Stimulated activated CD8-positive, alpha-beta memory T cell treated with anti-CD3 and anti-CD28 coated beads, Interleukin-15, amount 100 ng/mL, for 4 hours (primary cell): Measurements from ENCODE around the gene TNFAIP2.

Source experiments
- DNase-seq, 2 donors: peaks; one replicate each; pipeline ENCODE4 v3.0.0-alpha.2; 2020; ENCODE audit warnings: low read depth in 2 of 2

TNFAIP2 gene, protein sequence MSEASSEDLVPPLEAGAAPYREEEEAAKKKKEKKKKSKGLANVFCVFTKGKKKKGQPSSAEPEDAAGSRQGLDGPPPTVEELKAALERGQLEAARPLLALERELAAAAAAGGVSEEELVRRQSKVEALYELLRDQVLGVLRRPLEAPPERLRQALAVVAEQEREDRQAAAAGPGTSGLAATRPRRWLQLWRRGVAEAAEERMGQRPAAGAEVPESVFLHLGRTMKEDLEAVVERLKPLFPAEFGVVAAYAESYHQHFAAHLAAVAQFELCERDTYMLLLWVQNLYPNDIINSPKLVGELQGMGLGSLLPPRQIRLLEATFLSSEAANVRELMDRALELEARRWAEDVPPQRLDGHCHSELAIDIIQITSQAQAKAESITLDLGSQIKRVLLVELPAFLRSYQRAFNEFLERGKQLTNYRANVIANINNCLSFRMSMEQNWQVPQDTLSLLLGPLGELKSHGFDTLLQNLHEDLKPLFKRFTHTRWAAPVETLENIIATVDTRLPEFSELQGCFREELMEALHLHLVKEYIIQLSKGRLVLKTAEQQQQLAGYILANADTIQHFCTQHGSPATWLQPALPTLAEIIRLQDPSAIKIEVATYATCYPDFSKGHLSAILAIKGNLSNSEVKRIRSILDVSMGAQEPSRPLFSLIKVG

DNA sequence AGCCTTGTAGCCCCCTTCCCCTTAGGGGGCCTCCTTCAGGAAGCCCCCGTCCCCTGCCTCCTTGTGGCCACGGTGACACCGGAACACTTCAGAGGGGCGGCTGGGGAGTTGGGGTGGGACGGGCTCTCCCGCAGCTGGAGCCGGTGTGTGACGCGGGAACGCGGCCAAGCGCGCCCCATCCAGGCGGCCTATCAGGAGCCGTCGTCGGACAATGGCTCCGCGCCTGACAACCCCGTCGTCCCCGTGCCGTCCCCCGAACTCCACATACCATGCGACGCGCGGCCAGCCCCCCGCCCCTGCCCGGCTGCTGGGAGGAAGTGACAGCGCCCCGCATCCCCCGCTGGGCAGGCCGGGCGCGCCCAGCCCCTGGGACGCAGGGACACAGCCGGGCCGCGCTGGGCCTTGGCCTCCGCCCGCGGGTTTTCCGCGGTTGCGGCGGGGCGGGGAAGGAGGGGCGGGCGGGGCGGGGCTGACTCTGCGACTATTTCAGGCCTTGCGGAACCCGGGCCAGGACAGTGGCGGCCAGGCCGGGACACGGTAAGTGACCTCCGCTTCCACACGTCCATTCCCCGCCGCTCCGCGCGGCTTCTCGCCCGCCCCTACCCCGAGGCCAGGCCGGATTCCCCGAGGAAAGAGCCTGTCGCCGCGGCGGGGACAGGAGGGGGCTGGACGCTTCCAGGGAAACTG is at the start of gene TNFAIP2:
Gene TNFAIP2, plus strand, starts transcription at position 515 of the 687 bp plus-strand sequence. CDS start 2,997 bp downstream, outside the sequence.
- DNase-seq: no peak

DNA sequence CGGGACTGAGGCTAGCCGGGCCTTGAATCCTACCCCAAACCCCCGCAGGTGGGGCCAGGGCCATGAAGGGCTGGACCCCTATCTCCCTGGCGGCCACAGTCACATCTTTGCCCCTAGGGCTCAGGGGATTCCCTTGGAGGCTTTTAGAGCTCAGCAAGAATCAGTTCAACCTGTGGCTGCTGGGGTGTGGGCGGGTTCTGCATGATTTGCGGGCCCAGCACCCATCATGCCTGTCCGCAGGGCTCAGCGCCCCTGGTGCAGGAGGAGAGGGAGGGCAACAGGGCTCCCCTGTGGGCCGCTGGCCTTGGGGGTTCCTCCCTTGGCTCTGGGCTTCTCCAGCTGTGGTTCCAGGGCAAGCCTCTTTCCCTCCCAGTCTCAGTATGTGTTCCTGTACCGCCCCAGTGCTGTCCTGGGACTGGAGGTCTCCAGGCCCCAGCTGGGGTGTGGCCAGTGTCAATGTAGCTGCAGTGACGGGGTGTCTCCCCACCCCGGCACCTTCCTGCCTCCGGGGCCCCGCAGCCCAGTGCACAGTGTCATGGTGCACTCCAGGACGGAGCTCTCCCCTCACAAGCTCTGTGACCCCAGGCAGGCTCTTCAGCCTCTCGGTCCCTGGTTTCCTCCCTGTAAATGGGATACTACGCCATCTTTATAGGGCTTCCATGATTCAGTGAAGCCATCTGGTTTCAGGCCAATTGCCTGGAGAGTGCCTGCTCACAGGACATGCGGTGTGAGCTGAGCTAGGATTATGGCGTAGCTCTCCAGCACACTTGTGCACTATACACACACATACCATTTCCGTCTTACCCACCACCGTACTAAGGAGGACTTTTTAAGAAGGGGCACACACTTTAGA is 49.2 kb upstream of the TNFAIP2 start:
- DNase-seq: no peak

DNA sequence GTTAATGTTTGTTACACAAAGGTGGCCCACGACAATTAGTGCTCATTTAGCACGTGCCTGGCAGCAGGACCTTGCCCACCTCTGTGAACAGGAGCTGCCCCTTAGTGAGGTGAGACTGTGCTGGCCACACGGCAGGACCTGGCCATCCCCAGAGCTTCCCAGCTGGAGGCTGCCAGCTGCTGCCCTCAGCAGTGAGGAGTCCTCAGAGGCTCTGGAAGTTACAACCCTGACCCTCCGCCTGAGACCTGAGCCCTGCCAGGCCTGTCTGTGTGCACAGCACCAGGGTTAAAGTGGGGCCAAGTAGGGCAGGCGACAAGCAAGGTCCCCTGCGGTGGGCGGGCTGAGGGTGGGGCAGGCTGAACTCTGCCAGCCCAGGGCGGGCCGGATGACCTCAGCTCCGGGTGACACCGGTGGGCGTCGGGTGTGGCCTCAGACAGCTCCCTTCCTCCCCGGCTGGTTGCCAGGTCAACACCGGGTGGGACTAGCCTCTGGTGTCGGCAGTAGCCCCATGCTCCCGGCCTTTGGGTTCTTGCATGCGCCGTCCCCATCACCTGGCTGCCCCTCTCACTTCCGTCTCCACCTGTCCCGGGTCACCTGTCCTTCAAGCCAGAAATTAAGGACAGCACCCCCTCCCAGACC is 48.4 kb upstream of the TNFAIP2 start:
- no peak for DNase-seq

DNA sequence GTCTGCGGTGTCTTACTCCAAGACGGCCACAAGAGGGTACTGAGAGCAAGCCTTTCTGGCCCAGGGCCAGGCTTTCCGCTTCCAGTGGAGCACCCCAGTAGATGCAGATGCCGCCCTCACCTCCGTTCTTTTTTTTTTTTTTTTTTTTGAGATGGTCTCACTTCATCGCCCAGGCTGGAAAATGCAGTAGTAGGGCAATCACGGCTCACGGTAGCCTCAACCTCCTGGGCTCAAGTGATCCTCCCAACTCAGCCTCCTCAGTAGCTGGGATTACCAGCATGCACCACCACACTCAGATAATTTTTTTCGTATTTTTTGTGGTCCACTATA is 44.9 kb upstream of the TNFAIP2 start:
- peak; percentile 36 to 60 for DNase-seq

DNA sequence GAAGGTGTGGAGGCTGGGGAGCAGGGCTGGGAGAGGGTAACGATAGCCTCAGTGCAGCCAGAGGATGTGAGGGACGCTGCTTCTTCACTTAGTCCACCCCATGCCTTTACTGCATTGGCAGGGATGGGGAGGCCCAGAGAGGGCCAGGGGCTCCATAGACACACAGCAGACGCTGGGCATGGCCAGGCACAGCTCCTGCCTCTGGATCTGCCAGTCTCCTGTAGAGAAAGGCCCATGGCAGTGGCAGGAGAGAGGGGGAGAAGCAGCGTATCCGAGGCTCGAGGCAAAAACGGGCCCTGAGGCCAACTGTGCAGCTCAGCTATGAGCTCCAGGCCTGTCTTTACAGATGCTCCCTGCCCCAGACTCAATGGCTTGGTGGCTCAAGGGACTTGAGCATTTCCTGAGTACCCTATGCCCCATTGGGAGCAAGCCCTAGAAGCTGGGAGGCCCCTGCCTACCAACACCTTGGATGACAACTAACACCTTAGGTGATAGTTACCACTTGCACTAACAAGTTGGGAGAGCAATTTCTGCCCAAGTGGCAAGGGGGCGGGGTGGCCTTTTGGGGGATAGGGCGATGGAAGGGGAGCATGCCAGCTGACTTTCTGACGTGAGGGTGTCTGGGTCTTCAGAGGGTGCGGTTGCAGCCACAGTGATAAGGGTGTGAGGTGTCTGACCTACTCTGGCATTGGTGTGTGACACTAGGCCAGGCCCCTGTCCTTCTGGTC is 44.2 kb upstream of the TNFAIP2 start:
- no peak for DNase-seq

DNA sequence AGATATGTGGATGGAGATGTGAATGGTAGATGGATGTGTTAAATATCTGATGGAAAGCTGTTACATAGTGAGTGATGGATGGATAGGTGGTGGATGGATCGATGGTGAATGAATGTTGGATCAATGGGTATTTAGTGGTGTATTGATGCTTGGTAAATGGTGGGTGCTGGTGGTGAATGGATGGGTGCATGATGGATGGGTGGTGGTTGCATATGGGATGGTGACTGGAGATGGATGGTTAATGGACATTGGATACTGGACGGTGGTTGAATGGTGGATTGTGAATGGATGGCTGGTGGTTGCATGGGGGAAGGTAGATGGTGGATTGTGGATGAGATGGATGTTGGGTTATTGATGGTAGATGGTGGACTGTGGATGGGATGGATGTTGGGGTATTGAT is 41.3 kb upstream of the TNFAIP2 start:
- no peak for DNase-seq

DNA sequence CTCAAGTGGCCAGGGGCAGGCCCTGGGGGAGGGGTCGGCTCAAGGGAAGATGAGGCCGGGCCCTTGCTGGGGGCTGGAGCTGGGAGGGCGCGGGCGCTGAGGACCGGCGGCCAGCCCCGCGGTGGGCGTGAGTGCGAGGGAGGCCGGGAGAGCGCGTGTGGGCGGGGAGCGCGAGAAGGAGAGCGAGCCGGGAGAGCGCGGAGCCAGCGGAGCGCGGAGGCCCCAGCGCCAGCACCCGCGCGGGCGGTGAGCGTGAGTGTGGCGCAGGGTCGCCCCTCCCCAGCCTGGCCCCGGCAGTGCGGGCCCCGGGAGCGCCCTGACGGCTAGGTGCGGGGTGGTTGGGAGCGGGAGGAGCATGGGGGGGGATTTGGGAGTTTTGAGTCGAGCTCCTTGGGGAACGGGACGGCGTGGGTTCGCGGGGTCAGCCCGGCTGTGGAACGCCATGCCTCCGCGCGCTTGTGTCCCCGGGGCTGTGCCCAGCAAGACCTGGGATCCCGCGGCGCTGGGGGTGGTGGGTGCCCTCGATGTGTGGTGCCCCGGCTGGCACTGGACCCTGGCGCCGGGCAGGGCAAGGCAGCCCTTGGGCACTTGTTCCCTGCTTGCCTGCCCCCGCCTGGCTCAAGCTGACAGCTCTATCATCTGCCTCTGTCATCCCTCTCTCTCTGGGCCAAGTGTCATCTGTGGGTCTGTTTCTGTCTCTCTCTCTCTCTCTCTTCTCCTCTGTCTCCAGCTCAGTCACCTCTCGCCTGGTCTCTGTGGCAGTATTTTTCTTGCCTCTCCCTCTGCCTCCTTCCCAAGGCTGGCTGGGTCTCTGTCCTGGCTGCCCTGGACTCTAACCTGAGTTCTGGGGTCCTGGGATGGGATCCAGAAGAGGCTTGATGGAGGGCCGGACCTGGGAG is 39.0 kb upstream of the TNFAIP2 start, which contains the start of gene LBHD2:
Gene LBHD2, plus strand, starts transcription at position 190 of the 899 bp plus-strand sequence. CDS start 1,803 bp downstream, outside the sequence.
- DNase-seq: no peak

DNA sequence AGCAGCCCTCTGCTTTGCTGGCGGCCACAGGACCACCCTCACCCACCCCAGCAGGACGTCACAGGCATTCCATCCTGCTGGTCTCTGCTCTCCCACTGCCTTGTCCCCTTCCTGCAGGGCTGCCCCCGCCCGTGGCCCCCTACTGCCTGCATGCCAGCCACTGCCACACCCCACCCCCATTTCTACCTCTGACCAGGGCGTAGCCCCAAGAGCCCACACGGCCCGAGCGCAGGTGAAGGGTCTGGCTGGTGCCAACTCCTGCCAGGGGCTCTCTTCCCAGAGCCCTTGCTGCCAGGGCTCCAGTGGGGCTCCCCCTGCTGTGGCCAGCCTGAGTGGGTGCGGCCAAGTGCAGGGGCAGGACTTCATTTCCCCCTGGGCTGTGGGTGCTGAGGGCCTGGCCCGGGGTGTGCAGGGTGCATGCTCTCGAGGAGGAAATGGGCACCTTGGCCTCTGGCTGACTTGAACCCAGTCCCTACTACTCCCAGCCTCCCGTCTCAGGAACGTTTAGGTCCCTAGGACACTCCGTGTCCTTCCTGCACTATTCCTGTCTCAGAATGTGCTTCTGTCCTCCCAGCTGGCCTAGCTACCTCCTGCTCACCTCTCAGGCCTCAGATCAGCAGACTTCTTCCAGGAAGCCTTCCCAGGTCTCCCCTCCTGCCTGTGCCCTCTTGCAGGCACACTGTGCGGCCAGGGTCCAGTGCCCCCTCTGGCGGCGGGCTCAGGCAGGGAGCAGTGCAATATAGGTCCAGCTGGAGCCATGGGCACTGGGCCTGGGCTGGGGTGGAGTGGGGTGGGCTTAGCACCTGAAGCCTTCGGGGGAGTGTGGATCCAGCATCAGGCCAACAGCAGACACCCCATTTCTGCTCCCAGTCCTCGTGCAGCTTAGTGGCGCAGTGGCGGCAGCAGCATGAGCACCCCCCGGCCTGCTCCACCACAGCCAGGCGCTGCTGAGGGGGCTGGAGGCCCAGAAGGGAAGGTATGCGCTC is 37.9 kb upstream of the TNFAIP2 start:
- DNase-seq: no peak

DNA sequence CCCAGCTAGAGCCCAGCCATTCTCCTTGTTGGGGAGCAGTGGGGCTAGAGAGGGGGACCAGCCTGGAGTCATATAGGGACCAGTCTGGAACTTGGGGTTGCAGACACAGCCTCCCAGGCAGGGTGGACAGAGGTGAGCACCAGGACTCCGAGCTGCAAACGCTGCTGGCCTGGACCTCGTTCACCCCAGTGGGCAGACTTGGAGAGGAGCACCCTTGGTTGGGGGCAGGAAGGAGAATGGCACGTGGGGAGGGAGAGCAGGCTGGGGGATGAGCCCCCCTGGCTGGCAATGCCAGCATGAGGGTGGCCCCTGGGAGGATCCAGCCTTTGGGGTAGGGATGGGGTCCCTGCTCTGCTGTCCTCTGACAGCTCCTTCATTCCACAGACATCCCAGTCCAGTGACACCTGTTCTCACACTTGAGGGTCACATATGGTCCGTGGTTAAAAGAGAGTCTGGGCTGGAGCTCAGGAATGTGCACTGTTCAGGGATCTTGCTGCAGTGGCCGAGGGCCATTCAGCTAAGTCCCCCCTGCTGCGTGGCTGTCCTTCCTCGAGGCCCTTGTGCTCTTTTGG is 36.4 kb upstream of the TNFAIP2 start:
- no peak for DNase-seq

DNA sequence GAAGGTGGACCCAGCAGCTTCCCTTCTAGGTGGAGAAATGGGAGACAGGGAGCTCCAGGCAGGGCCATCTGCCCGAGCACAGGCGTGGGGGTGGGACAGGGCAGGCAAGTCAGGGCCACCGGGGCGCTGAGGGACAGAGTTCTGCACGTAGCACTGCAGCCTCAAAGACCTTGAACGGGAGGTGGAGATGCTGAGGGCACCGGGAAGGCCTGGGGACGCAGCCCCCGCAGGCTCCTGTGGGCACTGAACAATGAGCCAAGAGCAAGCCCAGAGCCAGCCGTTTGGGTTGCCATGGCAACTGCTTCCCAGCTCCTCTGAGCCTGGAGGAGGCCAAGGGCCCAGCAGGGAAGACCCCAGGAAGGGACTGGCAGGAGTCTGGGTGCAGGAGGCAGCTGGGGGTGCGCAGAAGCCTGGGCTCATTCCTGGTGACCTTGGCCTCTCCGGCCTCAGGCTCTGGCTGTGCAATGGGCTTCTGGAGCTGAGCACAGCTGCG is 35.9 kb upstream of the TNFAIP2 start:
- DNase-seq: no peak

DNA sequence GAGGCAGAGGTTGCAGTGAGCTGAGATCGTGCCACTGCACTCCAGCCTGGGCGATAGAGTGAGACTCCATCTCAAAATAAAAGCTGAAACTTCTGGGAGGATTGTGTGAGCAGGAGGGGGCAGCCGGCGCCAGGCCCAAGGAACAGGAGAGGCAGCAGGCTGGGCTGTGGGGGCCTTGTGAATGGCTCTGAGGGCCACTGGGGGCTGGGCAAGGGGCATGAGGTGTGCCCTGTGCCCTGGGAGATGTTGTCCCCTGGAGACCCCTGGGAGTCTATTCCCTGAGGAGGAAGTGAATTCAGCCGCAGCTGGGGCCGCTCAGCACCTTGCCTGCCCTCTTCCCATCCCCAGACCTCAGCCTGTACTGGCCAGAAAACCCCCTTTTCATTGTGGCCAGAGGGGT is 34.3 kb upstream of the TNFAIP2 start:
- DNase-seq: no peak

DNA sequence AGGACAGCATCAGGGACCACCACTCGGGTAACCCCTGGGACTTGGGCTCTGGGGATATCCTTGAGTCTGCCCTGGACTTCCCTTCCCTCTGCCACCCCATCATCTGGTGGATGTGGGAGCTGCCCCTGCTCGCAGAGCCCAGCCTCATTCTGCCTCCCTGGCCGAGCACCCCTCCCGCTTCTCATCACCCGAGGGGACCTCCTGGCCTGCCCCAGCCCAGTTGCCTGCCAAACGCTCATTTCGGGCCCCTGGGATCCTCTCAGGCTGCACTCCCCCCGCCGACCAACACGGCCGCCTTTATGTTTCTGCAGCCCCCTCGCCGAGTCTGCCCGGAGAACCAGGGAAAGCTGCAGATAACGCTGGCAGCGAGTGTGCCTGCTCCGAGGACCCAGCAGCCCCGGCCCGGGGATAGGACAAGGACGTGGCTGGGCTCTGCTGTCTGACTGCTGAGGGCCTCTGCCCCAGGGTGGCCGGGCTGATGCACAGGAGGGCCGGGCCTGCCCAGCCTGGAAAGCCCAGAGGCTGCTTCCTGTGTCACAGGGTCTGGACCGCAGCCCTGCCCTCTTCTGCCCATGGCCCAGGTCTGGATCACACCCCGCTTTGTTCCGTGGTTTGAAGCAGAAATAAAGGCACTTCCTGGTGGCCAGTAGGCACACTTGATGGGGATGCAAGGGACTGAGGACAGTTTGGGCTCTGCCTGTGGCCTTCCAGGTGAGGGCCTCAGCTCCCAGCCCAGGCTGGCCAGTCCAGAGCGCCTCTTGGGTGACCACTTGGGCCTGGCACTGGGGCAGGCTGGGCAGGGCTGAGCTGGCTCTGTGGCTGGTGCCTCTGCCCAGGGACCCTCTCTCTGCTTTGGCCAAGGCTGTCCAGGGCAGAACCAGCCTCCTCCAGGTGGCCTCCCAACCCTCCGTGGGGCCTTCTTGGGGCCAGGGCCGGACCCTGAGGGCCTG is 33.6 kb upstream of the TNFAIP2 start:
- no peak for DNase-seq

DNA sequence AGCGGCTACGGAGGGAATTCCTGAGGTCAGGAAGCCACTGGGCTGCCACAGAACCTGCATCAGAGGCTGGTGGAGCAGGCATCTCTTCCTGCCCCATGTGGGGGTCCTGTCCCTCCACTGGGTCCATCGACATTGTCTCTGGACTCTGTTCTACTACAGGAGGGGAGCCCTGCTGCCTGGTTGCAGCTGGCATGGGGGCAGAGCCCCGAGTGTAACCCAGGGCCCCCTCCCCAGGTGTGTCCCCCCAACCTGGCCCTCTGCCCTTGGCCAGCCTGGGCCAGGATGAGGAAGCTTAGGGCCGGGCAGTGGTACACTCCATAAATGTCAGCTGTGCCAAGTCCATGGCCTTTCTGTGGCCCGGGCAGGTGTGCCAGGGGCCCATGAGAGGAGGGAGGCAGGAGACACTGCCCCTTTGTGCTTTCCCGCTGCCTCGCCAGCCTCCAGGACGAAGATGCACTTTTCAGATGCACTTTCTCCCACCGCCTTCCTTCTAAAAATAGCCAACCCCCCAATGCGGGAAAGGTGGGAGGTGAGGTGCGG is 32.7 kb upstream of the TNFAIP2 start:
- DNase-seq: no peak

DNA sequence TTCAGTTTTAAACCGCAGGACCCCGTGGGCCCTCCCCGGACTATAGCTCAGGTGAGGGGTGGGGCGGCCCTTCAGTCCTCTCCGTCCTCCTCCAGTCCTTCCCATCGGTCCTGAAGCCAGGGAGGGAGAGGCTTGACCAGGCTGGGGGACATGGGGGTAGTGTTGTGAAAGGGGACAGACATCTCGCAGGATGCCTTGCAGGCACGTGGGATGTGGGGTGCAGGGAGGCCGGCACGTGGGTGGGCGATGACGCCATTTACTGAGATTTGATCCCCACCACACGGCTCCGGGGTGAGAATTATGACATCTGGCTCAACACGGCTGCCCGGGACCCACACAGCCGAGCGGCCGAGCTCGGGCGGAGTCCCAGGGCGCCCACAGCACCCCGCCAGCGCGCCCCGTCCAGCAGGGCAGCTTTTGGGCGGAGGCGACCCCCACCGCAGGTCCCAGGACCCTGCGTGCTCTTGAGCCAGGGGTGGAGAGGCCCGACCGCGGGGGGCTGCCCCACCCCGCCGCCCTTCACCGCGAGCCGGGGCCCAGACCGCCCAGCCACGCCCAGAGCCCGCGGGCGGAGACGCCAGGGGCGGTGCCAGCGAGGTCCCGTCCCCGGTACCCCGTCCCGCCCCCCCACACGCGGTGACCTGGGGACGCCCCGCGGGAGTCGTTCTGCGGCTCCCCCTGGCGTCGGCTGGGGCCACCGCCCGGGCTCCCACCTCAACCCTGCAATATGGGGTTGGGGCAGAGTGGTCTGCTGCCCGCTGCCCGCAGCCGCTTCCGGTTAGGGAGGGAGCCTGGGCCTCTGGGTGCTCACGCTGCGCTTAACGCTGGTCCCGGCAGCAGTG is 32.0 kb upstream of the TNFAIP2 start:
- DNase-seq: peak; percentile 58 to 60

DNA sequence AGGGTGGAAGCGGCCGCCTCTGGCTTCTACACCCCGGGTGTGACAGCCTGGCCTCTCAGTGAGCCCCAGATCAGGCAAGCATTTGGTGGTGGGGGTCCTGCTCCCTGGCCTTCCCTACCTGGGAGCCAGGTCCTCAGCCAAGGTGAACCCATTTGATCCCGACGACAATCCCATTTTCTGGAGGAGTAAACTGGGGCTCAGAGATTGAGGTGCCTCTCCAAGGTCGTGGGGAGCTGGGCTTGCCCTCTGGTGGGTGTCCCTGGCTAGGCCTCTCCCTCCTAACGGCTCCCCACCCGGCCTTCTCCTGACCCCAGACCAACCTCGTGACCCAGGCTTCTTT is 31.4 kb upstream of the TNFAIP2 start:
- no peak for DNase-seq
